Heart left ventricle (tissue), 13 donors: Measurements from ENCODE around the gene TMEM236.

Source experiments
- POLR2A ChIP-seq, 2 donors: fragments of 450-650 bp; IDR thresholded peaks; one replicate each; pipeline ENCODE4 v1.6.1; 2017; ENCODE audit warnings: antibody characterized with exemption in 2 of 2, mild to moderate bottlenecking in 2 of 2, moderate library complexity in 2 of 2
- TF ChIP-seq, protein P1 (sequence below), 12 donors: fragments of 200-600 bp; sonication (generic) in 4 of 12; IDR thresholded peaks; one replicate each; pipeline versions ENCODE4 v1.5.0 to v1.8.0; 2018 to 2022; ENCODE audit warnings: antibody characterized with exemption in 12 of 12, mild to moderate bottlenecking in 5 of 12
- donor health status: ischemic (EF 13 %, LVEDD 7.1; RV severe dilation, severe dysfunction).
- donor health status: DM: no; HTN: yes; CAD: no.
- donor health status: DM: no; HTN: no; CAD: no.
- donor health status: ischemic (EF 25% LVEDD 6.9; RV normal size, moderate dysfunction).
- donor health status: ischemic (EF 25% LVEDD 5.7; RV mildly dilated, moderate dysfunction).
- donor health status: ischemic (EF 35%, LVEDD 5.7; RV mildly dilated, moderate dysfunction).
- donor health status: nonischemic (EF 11% LVEDD 7.7; RV severe dilation, severe dysfunction).
- donor health status: DM: yes; HTN: yes; CAD: no.
- donor health status: PGD.
- donor health status: ischemic (EF 29% LVEDD 5.4; RV normal size, mild dysfunction).
- donor health status: nonischemic (EF 23%, LVEDD 6.1; RV moderate dilation, normal function).

DNA sequence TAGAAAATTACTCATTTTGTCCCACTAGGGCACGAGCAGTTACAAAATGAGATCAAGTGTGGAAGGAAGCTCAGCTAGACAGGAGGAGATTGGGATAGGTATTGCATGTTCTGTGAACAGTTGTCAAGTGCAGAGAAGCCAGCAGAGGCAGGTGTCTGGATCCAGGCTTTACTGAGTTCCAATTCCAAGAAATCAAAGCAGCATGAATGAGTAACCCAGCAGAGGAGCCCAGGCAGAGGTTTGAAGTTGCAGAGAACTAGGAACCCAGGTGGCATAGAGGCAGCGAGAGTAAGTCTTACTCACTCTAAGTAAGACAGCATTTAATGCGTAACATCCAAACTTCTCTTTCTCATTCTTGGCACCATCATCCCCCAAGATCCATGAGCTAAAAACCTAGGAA, 68.9 kb downstream of the TMEM236 start:
- TF ChIP-seq, protein P1, sequence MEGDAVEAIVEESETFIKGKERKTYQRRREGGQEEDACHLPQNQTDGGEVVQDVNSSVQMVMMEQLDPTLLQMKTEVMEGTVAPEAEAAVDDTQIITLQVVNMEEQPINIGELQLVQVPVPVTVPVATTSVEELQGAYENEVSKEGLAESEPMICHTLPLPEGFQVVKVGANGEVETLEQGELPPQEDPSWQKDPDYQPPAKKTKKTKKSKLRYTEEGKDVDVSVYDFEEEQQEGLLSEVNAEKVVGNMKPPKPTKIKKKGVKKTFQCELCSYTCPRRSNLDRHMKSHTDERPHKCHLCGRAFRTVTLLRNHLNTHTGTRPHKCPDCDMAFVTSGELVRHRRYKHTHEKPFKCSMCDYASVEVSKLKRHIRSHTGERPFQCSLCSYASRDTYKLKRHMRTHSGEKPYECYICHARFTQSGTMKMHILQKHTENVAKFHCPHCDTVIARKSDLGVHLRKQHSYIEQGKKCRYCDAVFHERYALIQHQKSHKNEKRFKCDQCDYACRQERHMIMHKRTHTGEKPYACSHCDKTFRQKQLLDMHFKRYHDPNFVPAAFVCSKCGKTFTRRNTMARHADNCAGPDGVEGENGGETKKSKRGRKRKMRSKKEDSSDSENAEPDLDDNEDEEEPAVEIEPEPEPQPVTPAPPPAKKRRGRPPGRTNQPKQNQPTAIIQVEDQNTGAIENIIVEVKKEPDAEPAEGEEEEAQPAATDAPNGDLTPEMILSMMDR (IDR thresholded peaks at IDR 0.05), result no peak
- TF ChIP-seq POLR2A (IDR thresholded peaks at IDR 0.05), result no peak
